T-cell (primary cell): Measurements from ENCODE around the gene GRB14. TPM values are rescaled to one million over a fixed set of nuclear protein-coding genes. Genes with fewer than 3 reads are reported as not detected.
"Not testable (repeated sequence)": the region's sequence is repeated elsewhere in the genome, so short reads cannot be mapped to it uniquely, and the experiment has no call there.

ENCODE experiments used
- ATAC-seq, 4 experiments: fragments of 200-7000 bp in 3 of 4; fragments of 150-1000 bp in 1 of 4; cut with Tn5 transposase; replicated peaks in 1 of 4; 1 replicate in 3 of 4; 2 replicates in 1 of 4; pipeline ENCODE4 v1.10.0; 2021; ENCODE audit warnings: moderate library complexity in 3 of 4, mild to moderate bottlenecking in 2 of 4, moderate number of reproducible peaks in 1 of 4
- CTCF ChIA-PET, 2 donors: fragments of 300-600 bp; sonication (Branson Sonifier 250); formaldehyde crosslinking; loops; one replicate each; lab custom pipeline; 2022; ENCODE audit warnings: antibody characterized with exemption in 2 of 2; lab: Charles Lee
- POLR2A ChIA-PET, 2 donors: fragments of 300-600 bp; sonication (Branson Sonifier 250); formaldehyde crosslinking; loops; one replicate each; lab custom pipeline; 2022; ENCODE audit warnings: antibody characterized with exemption in 2 of 2; lab: Charles Lee
- DNase-seq, 35 experiments: peaks; one replicate each; pipeline versions ENCODE4 v3.0.0 to v3.0.0-alpha.2; 2013 to 2023
- H3K27ac ChIP-seq: one replicate; pipeline ENCODE4 v1.5.1; 2013; ENCODE audit warnings: low read length
- H3K27me3 ChIP-seq, 2 experiments: replicated peaks in 1 of 2; 1 replicate in 1 of 2; 2 replicates in 1 of 2; pipeline versions ENCODE4 v1.6.1 to v1.7.0; 2013; ENCODE audit warnings: low read length in 1 of 2, mixed read lengths in 1 of 2; ENCODE audit not compliant: control insufficient read depth in 2 of 2, insufficient read depth in 2 of 2; ENCODE audit errors: extremely low read depth in 1 of 2
- H3K36me3 ChIP-seq, 2 donors: 1 replicate in 1 of 2; 2 replicates in 1 of 2; pipeline versions ENCODE4 v1.6.1 to v1.7.0; 2013; ENCODE audit warnings: low read length in 1 of 2; ENCODE audit not compliant: control insufficient read depth in 2 of 2, insufficient read depth in 1 of 2; ENCODE audit errors: extremely low read depth in 1 of 2
- H3K4me1 ChIP-seq, 2 experiments: 1 replicate in 1 of 2; 2 replicates in 1 of 2; pipeline versions ENCODE4 v1.6.1 to v1.7.0; 2013; ENCODE audit warnings: low read length in 2 of 2, mixed read lengths in 1 of 2; ENCODE audit not compliant: insufficient read depth in 2 of 2, control insufficient read depth in 1 of 2; ENCODE audit errors: extremely low read depth in 1 of 2
- H3K4me3 ChIP-seq, 2 donors: 1 replicate in 1 of 2; 2 replicates in 1 of 2; pipeline versions ENCODE4 v1.5.1 to v1.7.0; 2013; ENCODE audit warnings: mild to moderate bottlenecking in 2 of 2, low read length in 1 of 2, moderate library complexity in 1 of 2; ENCODE audit not compliant: control insufficient read depth in 1 of 2; ENCODE audit errors: extremely low read depth in 1 of 2
- H3K9me3 ChIP-seq: 2 replicates; pipeline ENCODE4 v1.7.0; 2013
- H3K27ac Mint-ChIP-seq, 2 donors: one replicate each; pipeline ENCODE4 v1.8.0; 2020 to 2021; ENCODE audit warnings: mild to moderate bottlenecking in 2 of 2, mixed read lengths in 2 of 2
- H3K27me3 Mint-ChIP-seq, 2 donors: one replicate each; pipeline ENCODE4 v1.8.0; 2021 to 2022; ENCODE audit warnings: mixed read lengths in 2 of 2
- H3K36me3 Mint-ChIP-seq: one replicate; pipeline ENCODE4 v1.8.0; 2021; ENCODE audit warnings: mixed read lengths
- H3K4me1 Mint-ChIP-seq, 3 donors: one replicate each; pipeline ENCODE4 v1.8.0; 2020 to 2022; ENCODE audit warnings: mixed read lengths in 3 of 3, mild to moderate bottlenecking in 1 of 3
- H3K4me3 Mint-ChIP-seq, 3 donors: one replicate each; pipeline ENCODE4 v1.8.0; 2020 to 2022; ENCODE audit warnings: mild to moderate bottlenecking in 3 of 3, mixed read lengths in 3 of 3, moderate library complexity in 3 of 3
- H3K9me3 Mint-ChIP-seq, 3 donors: one replicate each; pipeline ENCODE4 v1.8.0; 2020 to 2022; ENCODE audit warnings: mixed read lengths in 3 of 3
- WGBS: methylation state at CpG from one replicate; pipeline ENCODE4 v1.1.5; 2013; ENCODE audit warnings: missing lambda C conversion rate; ENCODE audit not compliant: insufficient coverage; 5-methylcytosine and 5-hydroxymethylcytosine counted together
- total RNA-seq, 35 experiments: library from RNA in 6 of 35; stranded (reverse) in 6 of 35; fragments of 120-200 nt in 1 of 35; gene quantifications; one replicate each; pipeline versions ENCODE4 v1.2.1 to v1.2.4 and lab custom pipeline; 2013 to 2026

Gene GRB14
- total RNA-seq, 5 donors from 2014 or later (not counting 1 experiment from before 2014, with no cell fraction given), result not detected

- no peaks in the 10 kb centered on the region for H3K27me3 ChIP-seq
- Mint-ChIP-seq H3K27me3 (no peaks in the 10 kb centered on the region), H3K4me1 (no peaks in the 10 kb centered on the region), H3K36me3 (no peaks in the 10 kb centered on the region), H3K9me3 (peaks cover 0 to 7% (median 0%) of the 10 kb centered on the region in 3 donors), H3K4me3 (no peak overlapping the region), H3K27ac (no peak overlapping the region)
- no peaks in the 10 kb centered on the region for H3K36me3 ChIP-seq
- H3K4me3 ChIP-seq, result no peak overlapping the region
- H3K9me3 ChIP-seq, result no peaks in the 10 kb centered on the region
- DNase-seq (no peak), ATAC-seq (no peak)
- WGBS, result 60% methylated on average over 1 of the region's 1 CpG
- H3K4me1 ChIP-seq, result no peaks in the 10 kb centered on the region
- no peak overlapping the region for H3K27ac ChIP-seq
- POLR2A ChIA-PET, result no interaction called here
- CTCF ChIA-PET, result no interaction called here
These were observed 135.7 kb downstream of the GRB14 start for GRCh38 chr2:164485541-164485940.

GRCh38 chr2:164479460-164479859, 141.8 kb downstream of the GRB14 start:
- Histone ChIP-seq H3K4me3 (no peak overlapping the region), H3K27ac (no peak overlapping the region), H3K9me3 (no peaks in the 10 kb centered on the region), H3K36me3 (no peaks in the 10 kb centered on the region), H3K27me3 (no peaks in the 10 kb centered on the region), H3K4me1 (no peaks in the 10 kb centered on the region)
- H3K4me3 Mint-ChIP-seq, result no peak overlapping the region
- no peaks in the 10 kb centered on the region for H3K4me1 Mint-ChIP-seq
- no peaks in the 10 kb centered on the region for H3K9me3 Mint-ChIP-seq
- ATAC-seq (no peak), DNase-seq (no peak)
- POLR2A ChIA-PET, result no interaction called here
- no CpG with 5 or more reads among the region's 2 CpGs for WGBS
- H3K27ac Mint-ChIP-seq, result no peak overlapping the region
- H3K27me3 Mint-ChIP-seq, result no peaks in the 10 kb centered on the region
- no peaks in the 10 kb centered on the region for H3K36me3 Mint-ChIP-seq
- CTCF ChIA-PET, result no interaction called here

- Mint-ChIP-seq H3K9me3 (no peaks in the 10 kb centered on the region), H3K27me3 (no peaks in the 10 kb centered on the region), H3K4me1 (no peaks in the 10 kb centered on the region), H3K27ac (no peak overlapping the region), H3K36me3 (no peaks in the 10 kb centered on the region), H3K4me3 (no peak overlapping the region)
- H3K36me3 ChIP-seq, result no peaks in the 10 kb centered on the region
- no peaks in the 10 kb centered on the region for H3K4me1 ChIP-seq
- DNase-seq (no peak), ATAC-seq (no peak)
- no peaks in the 10 kb centered on the region for H3K27me3 ChIP-seq
- CTCF ChIA-PET, result no interaction called here
- WGBS, result 80% methylated on average over 1 of the region's 2 CpGs
- H3K4me3 ChIP-seq, result no peak overlapping the region
- POLR2A ChIA-PET, result no interaction called here
- no peaks in the 10 kb centered on the region for H3K9me3 ChIP-seq
- no peak overlapping the region for H3K27ac ChIP-seq
These were observed 143.1 kb downstream of the GRB14 start for GRCh38 chr2:164478205-164478604.

GRCh38 chr2:164474873-164475272, 146.4 kb downstream of the GRB14 start:
- Histone ChIP-seq H3K4me1 (no peaks in the 10 kb centered on the region), H3K4me3 (no peak overlapping the region), H3K36me3 (no peaks in the 10 kb centered on the region), H3K9me3 (no peaks in the 10 kb centered on the region), H3K27me3 (no peaks in the 10 kb centered on the region), H3K27ac (no peak overlapping the region)
- ATAC-seq (no peak), DNase-seq (no peak)
- Mint-ChIP-seq H3K27ac (no peak overlapping the region), H3K9me3 (peaks cover 0 to 3% (median 2%) of the 10 kb centered on the region in 3 donors), H3K27me3 (no peaks in the 10 kb centered on the region), H3K36me3 (no peaks in the 10 kb centered on the region), H3K4me3 (no peak overlapping the region), H3K4me1 (no peaks in the 10 kb centered on the region)
- CTCF ChIA-PET, result no interaction called here
- POLR2A ChIA-PET, result no interaction called here

GRCh38 chr2:164473021-164473420, 148.3 kb downstream of the GRB14 start:
- Histone ChIP-seq H3K36me3 (no peaks in the 10 kb centered on the region), H3K4me3 (no peak overlapping the region), H3K27me3 (no peaks in the 10 kb centered on the region), H3K4me1 (no peaks in the 10 kb centered on the region), H3K9me3 (no peaks in the 10 kb centered on the region), H3K27ac (no peak overlapping the region)
- POLR2A ChIA-PET, result no interaction called here
- CTCF ChIA-PET, result no interaction called here
- Mint-ChIP-seq H3K4me1 (no peaks in the 10 kb centered on the region), H3K9me3 (peaks cover 0 to 3% (median 2%) of the 10 kb centered on the region in 3 donors), H3K27ac (no peak overlapping the region), H3K27me3 (no peaks in the 10 kb centered on the region), H3K36me3 (no peaks in the 10 kb centered on the region), H3K4me3 (no peak overlapping the region)
- WGBS, result no CpG with 5 or more reads among the region's 1 CpG
- ATAC-seq (no peak), DNase-seq (no peak)

- H3K27ac ChIP-seq, H3K9me3 Mint-ChIP-seq, H3K4me3 ChIP-seq, H3K36me3 ChIP-seq, H3K27me3 ChIP-seq, CTCF ChIA-PET, H3K4me1 ChIP-seq, DNase-seq, H3K4me1 Mint-ChIP-seq, H3K9me3 ChIP-seq, H3K27me3 Mint-ChIP-seq, H3K4me3 Mint-ChIP-seq, H3K27ac Mint-ChIP-seq, H3K36me3 Mint-ChIP-seq, ATAC-seq, POLR2A ChIA-PET: not testable (repeated sequence)
- no CpG with 5 or more reads among the region's 2 CpGs for WGBS
These were observed 156.2 kb downstream of the GRB14 start for GRCh38 chr2:164465047-164465446.

GRCh38 chr2:164464376-164464775, 156.9 kb downstream of the GRB14 start:
- CTCF ChIA-PET, result no interaction called here
- POLR2A ChIA-PET, result no interaction called here

More at GRCh38 chr2:164464376-164464775, 156.9 kb downstream of the GRB14 start:
- no peaks in the 10 kb centered on the region for H3K27me3 Mint-ChIP-seq
- ATAC-seq, result no peak
- H3K4me1 ChIP-seq, result no peaks in the 10 kb centered on the region
- no peak overlapping the region for H3K4me3 ChIP-seq
- DNase-seq, result no peak
- H3K9me3 ChIP-seq, result no peaks in the 10 kb centered on the region
- H3K9me3 Mint-ChIP-seq, result peaks cover 2 to 4% (median 2%) of the 10 kb centered on the region in 3 donors
- no peaks in the 10 kb centered on the region for H3K27me3 ChIP-seq
- no peak overlapping the region for H3K4me3 Mint-ChIP-seq
- WGBS, result no CpG with 5 or more reads among the region's 5 CpGs
- no peaks in the 10 kb centered on the region for H3K36me3 Mint-ChIP-seq
- H3K27ac Mint-ChIP-seq, result no peak overlapping the region
- H3K27ac ChIP-seq, result no peak overlapping the region
- H3K4me1 Mint-ChIP-seq, result no peaks in the 10 kb centered on the region
- H3K36me3 ChIP-seq, result no peaks in the 10 kb centered on the region
